B cell (primary cell): ENCODE measurements around the gene ADAMTS13.

Experiments
- EZH2 ChIP-seq: IDR thresholded peaks from 2 replicates; pipeline ENCODE4 v1.6.1; 2012; ENCODE audit warnings: borderline replicate concordance, low read depth, mild to moderate bottlenecking, moderate library complexity, low read length; ENCODE audit not compliant: insufficient read depth, poor library complexity, severe bottlenecking
- TF ChIP-seq, protein P1 (sequence below): fragments of 200-600 bp; IDR thresholded peaks from one replicate; pipeline ENCODE4 v1.8.0; 2022; ENCODE audit warnings: antibody characterized with exemption, mild to moderate bottlenecking

DNA sequence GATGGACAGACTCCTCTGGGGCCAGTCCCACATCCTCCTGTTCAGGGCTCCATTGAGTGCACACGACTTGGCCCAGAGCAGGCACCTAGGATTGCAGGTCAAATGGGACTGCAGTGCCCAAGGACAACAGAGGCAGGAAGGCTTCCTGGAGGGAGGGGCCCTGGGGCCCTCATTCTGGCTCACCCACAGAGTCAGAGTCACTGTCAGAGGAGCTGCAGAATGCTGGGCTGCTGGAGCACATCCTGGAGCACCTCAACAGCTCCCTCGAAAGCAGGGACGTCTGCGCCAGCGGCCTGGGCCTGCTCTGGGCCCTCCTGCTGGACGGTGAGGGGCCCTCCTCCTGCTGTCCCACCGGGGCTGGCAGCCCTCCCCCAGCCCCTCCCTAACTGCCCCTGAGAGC, 19.5 kb upstream of the ADAMTS13 start:
- TF ChIP-seq, protein P1, sequence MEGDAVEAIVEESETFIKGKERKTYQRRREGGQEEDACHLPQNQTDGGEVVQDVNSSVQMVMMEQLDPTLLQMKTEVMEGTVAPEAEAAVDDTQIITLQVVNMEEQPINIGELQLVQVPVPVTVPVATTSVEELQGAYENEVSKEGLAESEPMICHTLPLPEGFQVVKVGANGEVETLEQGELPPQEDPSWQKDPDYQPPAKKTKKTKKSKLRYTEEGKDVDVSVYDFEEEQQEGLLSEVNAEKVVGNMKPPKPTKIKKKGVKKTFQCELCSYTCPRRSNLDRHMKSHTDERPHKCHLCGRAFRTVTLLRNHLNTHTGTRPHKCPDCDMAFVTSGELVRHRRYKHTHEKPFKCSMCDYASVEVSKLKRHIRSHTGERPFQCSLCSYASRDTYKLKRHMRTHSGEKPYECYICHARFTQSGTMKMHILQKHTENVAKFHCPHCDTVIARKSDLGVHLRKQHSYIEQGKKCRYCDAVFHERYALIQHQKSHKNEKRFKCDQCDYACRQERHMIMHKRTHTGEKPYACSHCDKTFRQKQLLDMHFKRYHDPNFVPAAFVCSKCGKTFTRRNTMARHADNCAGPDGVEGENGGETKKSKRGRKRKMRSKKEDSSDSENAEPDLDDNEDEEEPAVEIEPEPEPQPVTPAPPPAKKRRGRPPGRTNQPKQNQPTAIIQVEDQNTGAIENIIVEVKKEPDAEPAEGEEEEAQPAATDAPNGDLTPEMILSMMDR, result no peak
- no peak for TF ChIP-seq EZH2
